Ureter (tissue), 1 donor: ENCODE data around the gene RASL10B. TPM values are rescaled to one million over a fixed set of nuclear protein-coding genes. Genes with fewer than 3 reads are reported as not detected.

Experiments
- DNase-seq: peaks from one replicate; pipeline ENCODE4 v3.0.0-alpha.2; 2020; ENCODE audit warnings: low spot score
- total RNA-seq: library from RNA; stranded (reverse); gene quantifications from one replicate; pipeline ENCODE4 v1.2.4, GENCODE V29; 2023
- donor health status: DM: yes; HTN: yes; CAD: no.

Gene RASL10B
- total RNA-seq, 1 donor from 2014 or later: 2.7 TPM

- DNase-seq: no peak
Measured at GRCh38 chr17:35765086-35765710, 33.8 kb downstream of the RASL10B start.

GRCh38 chr17:35765756-35766488 lies 34.5 kb downstream of the RASL10B start:
- DNase-seq: no peak

- DNase-seq: no peak
Measured at GRCh38 chr17:35766489-35766877, 35.0 kb downstream of the RASL10B start.

GRCh38 chr17:35766903-35767510 lies 35.6 kb downstream of the RASL10B start:
- no peak for DNase-seq

GRCh38 chr17:35768797-35769196 lies 37.4 kb downstream of the RASL10B start:
- DNase-seq: no peak

- no peak for DNase-seq
Measured at GRCh38 chr17:35769895-35770486, 38.6 kb downstream of the RASL10B start.

GRCh38 chr17:35773129-35773528 lies 41.7 kb downstream of the RASL10B start:
- DNase-seq: no peak

GRCh38 chr17:35773679-35774425 lies 42.4 kb downstream of the RASL10B start:
- DNase-seq: no peak

- peak; percentile 84 for DNase-seq
Measured at GRCh38 chr17:35774499-35774898, 43.1 kb downstream of the RASL10B start.

- no peak for DNase-seq
Measured at GRCh38 chr17:35775039-35775438, 43.6 kb downstream of the RASL10B start.

- DNase-seq: no peak
Measured at GRCh38 chr17:35775583-35775982, 44.1 kb downstream of the RASL10B start.

- DNase-seq: no peak
Measured at GRCh38 chr17:35778641-35779196, 47.3 kb downstream of the RASL10B start.

- DNase-seq: no peak
Measured at GRCh38 chr17:35780950-35781349, 49.5 kb downstream of the RASL10B start.

GRCh38 chr17:35784895-35785294 lies 53.5 kb downstream of the RASL10B start:
- DNase-seq: peak; percentile 72

- DNase-seq: no peak
Measured at GRCh38 chr17:35786941-35787432, 55.5 kb downstream of the RASL10B start.

- DNase-seq: no peak
Measured at GRCh38 chr17:35788477-35789368, 57.3 kb downstream of the RASL10B start.

GRCh38 chr17:35790841-35791240 lies 59.4 kb downstream of the RASL10B start:
- no peak for DNase-seq

GRCh38 chr17:35791681-35792350 lies 60.4 kb downstream of the RASL10B start:
- no peak for DNase-seq
